Endothelial cell of umbilical vein (primary cell): ENCODE results near the gene PLCD3. TPM values are rescaled to one million over a fixed set of nuclear protein-coding genes. Genes with fewer than 3 reads are reported as not detected.
A peak's percentile ranks its signal among the peaks of the same experiment; 100 is the strongest.

Experiments used
- BruUV-seq: library from RNA; stranded (reverse); fragments of 400-500 nt; replicated peaks from 2 replicates; lab custom pipeline; 2021; lab: Mats Ljungman, UMichigan
- CTCF ChIA-PET: fragments of 300-600, 350-600 bp; sonication (Branson Sonifier 250); formaldehyde crosslinking; loops from one replicate; lab custom pipeline; 2021; ENCODE audit warnings: antibody characterized with exemption, inconsistent platforms; lab: Charles Lee
- POLR2A ChIA-PET: fragments of 300-600, 350-600 bp; sonication (Branson Sonifier 250); formaldehyde crosslinking; loops from one replicate; lab custom pipeline; 2021; ENCODE audit warnings: antibody characterized with exemption, inconsistent platforms; lab: Charles Lee
- DNase-seq: peaks from one replicate; pipeline ENCODE4 v3.0.0-alpha.2; 2011; ENCODE audit warnings: low read depth, low spot score
- FAIRE-seq: peaks from 2 replicates; lab custom pipeline; 2011; peaks lifted over from hg19 to GRCh38; lab: Jason Lieb, UNC
- H2AFZ ChIP-seq: 2 replicates; pipeline ENCODE4 v1.6.0; 2012; ENCODE audit warnings: low read depth, low read length, control low read depth, inconsistent platforms
- H3K27ac ChIP-seq: 2 replicates; pipeline ENCODE4 v1.5.1; 2011; ENCODE audit warnings: low read depth, mild to moderate bottlenecking, control low read depth, low read length, moderate library complexity; ENCODE audit not compliant: insufficient read depth
- H3K27me3 ChIP-seq, 2 experiments: 2 replicates each; pipeline versions ENCODE4 v1.6.0 to v1.6.1; 2011; ENCODE audit warnings: low read length in 2 of 2, mixed read lengths in 1 of 2; ENCODE audit not compliant: control insufficient read depth in 2 of 2, insufficient read depth in 2 of 2
- H3K36me3 ChIP-seq, 2 experiments: 2 replicates in 1 of 2; 3 replicates in 1 of 2; pipeline ENCODE4 v1.5.1; 2011; ENCODE audit warnings: low read length in 2 of 2, mild to moderate bottlenecking in 1 of 2, moderate library complexity in 1 of 2; ENCODE audit not compliant: control insufficient read depth in 2 of 2, insufficient read depth in 2 of 2; ENCODE audit errors: extremely low read depth in 1 of 2
- H3K4me1 ChIP-seq: 3 replicates; pipeline ENCODE4 v1.5.1; 2011; ENCODE audit warnings: mild to moderate bottlenecking, low read length; ENCODE audit not compliant: control insufficient read depth, insufficient read depth; ENCODE audit errors: extremely low read depth
- H3K4me2 ChIP-seq: 2 replicates; pipeline ENCODE4 v1.6.1; 2011; ENCODE audit warnings: low read length, control low read depth, mixed read lengths; ENCODE audit not compliant: insufficient read depth
- H3K4me3 ChIP-seq, 3 experiments: fragments of 200-600 bp in 1 of 3; sonication (generic), shearing (Covaris generic) in 1 of 3; replicated peaks in 1 of 3; 2 replicates each; pipeline ENCODE4 v1.5.1; 2011 to 2016; ENCODE audit warnings: control low read depth in 3 of 3, low read length in 3 of 3, mild to moderate bottlenecking in 2 of 3, inconsistent platforms in 1 of 3, low read depth in 1 of 3, moderate library complexity in 1 of 3; ENCODE audit not compliant: insufficient read depth in 1 of 3
- H3K79me2 ChIP-seq: 2 replicates; pipeline ENCODE4 v1.6.0; 2012; ENCODE audit warnings: low read length, inconsistent platforms; ENCODE audit not compliant: control insufficient read depth, insufficient read depth
- H3K9ac ChIP-seq: replicated peaks from 2 replicates; pipeline ENCODE3; 2011; ENCODE audit warnings: low read length, control low read depth; ENCODE audit not compliant: insufficient read depth; ENCODE audit errors: extremely low read depth
- H3K9me1 ChIP-seq: replicated peaks from 3 replicates; pipeline ENCODE4 v1.6.0; 2011; ENCODE audit warnings: mild to moderate bottlenecking, low read length; ENCODE audit not compliant: control insufficient read depth, insufficient read depth; ENCODE audit errors: extremely low read depth
- H3K9me3 ChIP-seq: replicated peaks from 2 replicates; pipeline ENCODE4 v1.5.1; 2012; ENCODE audit warnings: low read length, inconsistent platforms; ENCODE audit not compliant: control insufficient read depth, insufficient read depth
- H4K20me1 ChIP-seq: replicated peaks from 2 replicates; pipeline ENCODE3; 2011; ENCODE audit warnings: mild to moderate bottlenecking, low read length; ENCODE audit not compliant: control insufficient read depth, insufficient read depth; ENCODE audit errors: extremely low read depth
- EZH2 ChIP-seq: IDR thresholded peaks from 2 replicates; pipeline ENCODE4 v1.6.1; 2012; ENCODE audit warnings: borderline replicate concordance, low read depth, mild to moderate bottlenecking, moderate library complexity, low read length, inconsistent platforms; ENCODE audit not compliant: severe bottlenecking
- FOS ChIP-seq: IDR thresholded peaks from 2 replicates; pipeline ENCODE4 v1.6.1; 2011; ENCODE audit warnings: mild to moderate bottlenecking, low read length, moderate library complexity, borderline replicate concordance; ENCODE audit not compliant: insufficient read depth
- GATA2 ChIP-seq: IDR thresholded peaks from 2 replicates; pipeline ENCODE4 v1.7.0; 2011; ENCODE audit warnings: low read depth, mild to moderate bottlenecking, moderate library complexity, mixed read lengths, low read length; ENCODE audit not compliant: insufficient read length, insufficient read depth
- JUN ChIP-seq: IDR thresholded peaks from 2 replicates; pipeline ENCODE4 v1.6.1; 2011; ENCODE audit warnings: borderline replicate concordance, low read depth; ENCODE audit not compliant: insufficient read length, insufficient read depth
- MAX ChIP-seq: IDR thresholded peaks from 2 replicates; pipeline ENCODE4 v1.6.1; 2011; ENCODE audit not compliant: insufficient read depth, insufficient read length
- MYC ChIP-seq: IDR thresholded peaks from one replicate; pipeline ENCODE4 v1.6.1; 2011; ENCODE audit warnings: mild to moderate bottlenecking, low read depth, low read length
- POLR2A ChIP-seq: IDR thresholded peaks from 2 replicates; pipeline ENCODE4 v1.6.1; 2012; ENCODE audit warnings: low read depth, mild to moderate bottlenecking, control low read depth, low read length
- POLR2AphosphoS5 ChIP-seq: IDR thresholded peaks from 2 replicates; pipeline ENCODE4 v1.6.1; 2012; ENCODE audit warnings: low read depth, mild to moderate bottlenecking, control low read depth, low read length, moderate library complexity; ENCODE audit not compliant: insufficient read depth
- dilution Hi-C: fragments of 300-500 bp; cut with MboI; formaldehyde crosslinking; loops from one replicate; pipeline ENCODE4 v1.15.0; 2019; ENCODE audit warnings: low sequenced_read_pairs; ENCODE audit not compliant: extremely low pct_ligation_motif_present
- intact Hi-C: fragments of 100-400 bp; cut with micrococcal nuclease; formaldehyde crosslinking; loops from one replicate; pipeline ENCODE4 v1.10.0; 2022
- polyA plus RNA-seq, 4 experiments: library from polyadenylated mRNA; depleted of rRNA in 3 of 4; stranded (reverse) in 3 of 4; unstranded in 1 of 4; fragments of >200 nt; gene quantifications; 2 replicates each; pipeline versions ENCODE4 v1.2.1 to v1.2.3, GENCODE V29; 2011 to 2012; ENCODE audit warnings: missing spikeins in 1 of 4
- total RNA-seq: library from RNA; stranded (reverse); gene quantifications from 2 replicates; pipeline ENCODE4 v1.2.3, GENCODE V29; 2021
- TF ChIP-seq, protein P1 (sequence below), 2 donors: IDR thresholded peaks; 1 replicate in 1 of 2; 2 replicates in 1 of 2; pipeline ENCODE4 v1.5.1; 2011; ENCODE audit warnings: low read length in 2 of 2, mild to moderate bottlenecking in 2 of 2, moderate library complexity in 2 of 2, control low read depth in 1 of 2, inconsistent platforms in 1 of 2, low read depth in 1 of 2; ENCODE audit not compliant: insufficient read depth in 1 of 2; ENCODE audit errors: extremely low read depth in 1 of 2

Gene PLCD3
- total and polyA plus RNA-seq, 2 donors (not counting 3 experiments of a cell fraction or from before 2014, with no cell fraction given) = 30.4 to 43.1 TPM

DNA sequence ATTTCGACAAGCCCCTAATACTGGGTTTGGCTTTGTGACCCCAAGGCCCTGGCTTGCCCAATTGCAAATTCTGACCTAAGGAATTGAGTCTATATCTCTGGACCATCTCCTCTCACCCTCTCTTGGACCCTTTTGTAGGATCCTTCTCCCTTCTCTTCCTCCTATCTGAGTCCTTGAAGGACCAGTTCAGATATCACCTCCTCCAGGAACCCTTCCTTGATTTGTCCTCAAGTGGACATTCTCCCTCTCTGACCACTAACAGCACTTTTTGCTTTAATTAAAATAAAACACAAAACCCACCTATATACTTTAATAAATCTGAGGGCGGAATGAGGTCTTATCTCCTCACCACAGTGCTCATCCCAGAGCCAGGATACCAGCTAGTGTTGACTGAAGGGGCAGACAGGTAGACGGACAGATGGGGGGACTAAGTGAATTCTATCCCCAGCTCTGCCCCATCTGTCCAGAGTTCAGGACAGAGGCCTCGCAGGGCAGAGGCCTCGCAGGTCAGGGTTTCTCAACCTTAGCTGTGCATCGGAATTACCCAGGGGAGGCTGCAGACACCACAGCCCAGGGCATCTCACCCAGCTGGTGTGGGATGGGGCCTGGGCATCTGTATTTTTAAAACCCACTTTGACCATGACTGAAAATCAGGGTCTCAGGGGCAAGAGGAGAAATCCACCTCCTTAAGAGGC lies 9.1 kb downstream of the PLCD3 start:
- Histone ChIP-seq H3K9me3 (no peaks in the 10 kb centered on the region), H3K27me3 (no peaks in the 10 kb centered on the region), H3K9me1 (no peaks in the 10 kb centered on the region), H3K27ac (peak overlapping the region; percentile 49), H3K79me2 (no peaks in the 10 kb centered on the region), H4K20me1 (no peaks in the 10 kb centered on the region), H3K9ac (peak overlapping the region; percentile 15), H3K4me3 (no peak overlapping the region), H3K36me3 (peaks cover 0 to 2% of the 10 kb centered on the region in 2 experiments), H2AFZ (no peak overlapping the region), H3K4me1 (peaks cover 27% of the 10 kb centered on the region), H3K4me2 (peak overlapping the region; percentile 6)
- DNase-seq = no peak
- ChIA-PET CTCF (interaction anchor here (1.0 to 3.8 kb wide), 6 partner anchors 10 to 345 kb away, joined by 3 to 20 read pairs (median 6); partner anchors contain the start of gene ACBD4), POLR2A (interaction anchor here (0.6 kb wide), 1 partner anchor 56 kb away, joined by 3 read pairs; no protein-coding TSS in a partner anchor)
- TF ChIP-seq MAX (no peak), MYC (no peak), EZH2 (no peak), FOS (no peak), GATA2 (no peak), POLR2AphosphoS5 (no peak), JUN (no peak), POLR2A (no peak)
- TF ChIP-seq, protein P1, sequence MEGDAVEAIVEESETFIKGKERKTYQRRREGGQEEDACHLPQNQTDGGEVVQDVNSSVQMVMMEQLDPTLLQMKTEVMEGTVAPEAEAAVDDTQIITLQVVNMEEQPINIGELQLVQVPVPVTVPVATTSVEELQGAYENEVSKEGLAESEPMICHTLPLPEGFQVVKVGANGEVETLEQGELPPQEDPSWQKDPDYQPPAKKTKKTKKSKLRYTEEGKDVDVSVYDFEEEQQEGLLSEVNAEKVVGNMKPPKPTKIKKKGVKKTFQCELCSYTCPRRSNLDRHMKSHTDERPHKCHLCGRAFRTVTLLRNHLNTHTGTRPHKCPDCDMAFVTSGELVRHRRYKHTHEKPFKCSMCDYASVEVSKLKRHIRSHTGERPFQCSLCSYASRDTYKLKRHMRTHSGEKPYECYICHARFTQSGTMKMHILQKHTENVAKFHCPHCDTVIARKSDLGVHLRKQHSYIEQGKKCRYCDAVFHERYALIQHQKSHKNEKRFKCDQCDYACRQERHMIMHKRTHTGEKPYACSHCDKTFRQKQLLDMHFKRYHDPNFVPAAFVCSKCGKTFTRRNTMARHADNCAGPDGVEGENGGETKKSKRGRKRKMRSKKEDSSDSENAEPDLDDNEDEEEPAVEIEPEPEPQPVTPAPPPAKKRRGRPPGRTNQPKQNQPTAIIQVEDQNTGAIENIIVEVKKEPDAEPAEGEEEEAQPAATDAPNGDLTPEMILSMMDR (IDR thresholded peaks at IDR 0.05; ENCODE audit: extremely low read depth in 1 of 2, insufficient read depth in 1 of 2, low read depth in 1 of 2, low read length in 2 of 2) = no peak
- BruUV-seq = no TSS peak
- dilution Hi-C loops (no loop called here), intact Hi-C loops (no loop called here)
- FAIRE-seq = no peak
